ENCODE measurements around the gene MRPL32.

DNA sequence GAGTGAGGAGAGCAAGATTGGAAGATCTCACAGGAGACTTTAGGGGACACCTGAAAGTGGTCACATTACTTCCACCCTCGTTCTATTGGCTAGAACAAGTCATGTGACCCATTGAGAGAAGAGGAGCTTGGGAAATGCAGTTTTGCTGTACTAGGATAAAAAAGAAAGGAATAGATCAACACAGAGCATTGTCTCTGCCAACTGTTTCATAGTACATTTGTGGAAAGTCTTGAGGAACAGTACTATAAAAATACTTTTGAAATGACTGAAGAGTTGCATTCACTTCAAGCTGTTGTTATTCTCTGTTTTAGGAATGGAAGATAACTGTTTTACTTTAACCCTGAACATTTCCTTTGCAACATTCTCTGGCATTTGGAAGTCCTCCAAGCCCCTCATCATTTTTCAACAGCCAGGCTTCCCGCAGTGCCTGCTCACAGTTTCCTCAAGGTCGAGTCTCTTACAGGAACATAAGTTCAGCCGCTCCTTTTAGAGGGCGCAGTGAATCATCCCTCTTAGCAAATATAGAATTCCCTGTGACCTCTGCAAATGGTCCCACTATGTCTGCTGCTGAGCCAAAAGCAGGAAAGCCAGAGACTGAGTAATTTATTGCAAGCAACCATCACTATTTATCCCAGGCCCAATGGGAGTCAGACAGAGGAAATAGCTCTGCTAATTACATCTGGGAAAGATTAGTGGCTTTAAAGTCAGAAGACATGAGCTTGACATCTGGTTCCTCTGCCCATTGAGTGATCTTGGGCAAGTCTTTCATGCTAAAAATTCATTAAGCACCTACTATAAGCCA, 40.7 kb downstream of the MRPL32 start:
- TF ChIP-seq, protein P1, sequence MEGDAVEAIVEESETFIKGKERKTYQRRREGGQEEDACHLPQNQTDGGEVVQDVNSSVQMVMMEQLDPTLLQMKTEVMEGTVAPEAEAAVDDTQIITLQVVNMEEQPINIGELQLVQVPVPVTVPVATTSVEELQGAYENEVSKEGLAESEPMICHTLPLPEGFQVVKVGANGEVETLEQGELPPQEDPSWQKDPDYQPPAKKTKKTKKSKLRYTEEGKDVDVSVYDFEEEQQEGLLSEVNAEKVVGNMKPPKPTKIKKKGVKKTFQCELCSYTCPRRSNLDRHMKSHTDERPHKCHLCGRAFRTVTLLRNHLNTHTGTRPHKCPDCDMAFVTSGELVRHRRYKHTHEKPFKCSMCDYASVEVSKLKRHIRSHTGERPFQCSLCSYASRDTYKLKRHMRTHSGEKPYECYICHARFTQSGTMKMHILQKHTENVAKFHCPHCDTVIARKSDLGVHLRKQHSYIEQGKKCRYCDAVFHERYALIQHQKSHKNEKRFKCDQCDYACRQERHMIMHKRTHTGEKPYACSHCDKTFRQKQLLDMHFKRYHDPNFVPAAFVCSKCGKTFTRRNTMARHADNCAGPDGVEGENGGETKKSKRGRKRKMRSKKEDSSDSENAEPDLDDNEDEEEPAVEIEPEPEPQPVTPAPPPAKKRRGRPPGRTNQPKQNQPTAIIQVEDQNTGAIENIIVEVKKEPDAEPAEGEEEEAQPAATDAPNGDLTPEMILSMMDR (IDR thresholded peaks at IDR 0.05) = no peak
- TF ChIP-seq POLR2A (IDR thresholded peaks at IDR 0.05) = no peak

All from body of pancreas (tissue), 4 donors.